ENCODE measurements around the gene NOD1. TPM values are rescaled to one million over a fixed set of nuclear protein-coding genes. Genes with fewer than 3 reads are reported as not detected.

NOD1 gene
- total and polyA plus RNA-seq, 2 of the 13 experiments (the other 11 are each of a cell fraction or from before 2014, with no cell fraction given), result 1.7 to 2.9 TPM

- FAIRE-seq, result no peak
Observed at GRCh38 chr7:30511494-30511893, 32.9 kb upstream of the NOD1 start.

GRCh38 chr7:30510124-30511075 is 31.8 kb upstream of the NOD1 start:
- in situ Hi-C loops (cut with HindIII; ENCODE audit: extremely low pct_ligation_motif_present, low pct_unique_long_range_greater_than_20kb), result no loop called here
- POLR2A ChIA-PET, result no interaction called here
- peak; percentile 50 for FAIRE-seq
- TF ChIP-seq MIXL1 (CRISPR knock-in tag; IDR thresholded peaks at IDR 0.05) (0 out of 2 replicates have a peak, but pooled peaks have one; percentile 37), NCOA5 (CRISPR knock-in tag; IDR thresholded peaks at IDR 0.05) (no peak), STAG1 (CRISPR knock-in tag; IDR thresholded peaks at IDR 0.05) (peak; percentile 68), SMC3 (IDR thresholded peaks at IDR 0.05; ENCODE audit: low read length) (peak; percentile 70), SMAD3 (CRISPR knock-in tag; IDR thresholded peaks at IDR 0.05) (no peak), PRMT3 (CRISPR knock-in tag; IDR thresholded peaks at IDR 0.05; ENCODE audit: borderline replicate concordance, low read depth) (no peak), ZKSCAN1 (IDR thresholded peaks at IDR 0.05; ENCODE audit: low read length) (0 out of 2 replicates have a peak, but pooled peaks have one; percentile 22)
- TF ChIP-seq, protein P1, sequence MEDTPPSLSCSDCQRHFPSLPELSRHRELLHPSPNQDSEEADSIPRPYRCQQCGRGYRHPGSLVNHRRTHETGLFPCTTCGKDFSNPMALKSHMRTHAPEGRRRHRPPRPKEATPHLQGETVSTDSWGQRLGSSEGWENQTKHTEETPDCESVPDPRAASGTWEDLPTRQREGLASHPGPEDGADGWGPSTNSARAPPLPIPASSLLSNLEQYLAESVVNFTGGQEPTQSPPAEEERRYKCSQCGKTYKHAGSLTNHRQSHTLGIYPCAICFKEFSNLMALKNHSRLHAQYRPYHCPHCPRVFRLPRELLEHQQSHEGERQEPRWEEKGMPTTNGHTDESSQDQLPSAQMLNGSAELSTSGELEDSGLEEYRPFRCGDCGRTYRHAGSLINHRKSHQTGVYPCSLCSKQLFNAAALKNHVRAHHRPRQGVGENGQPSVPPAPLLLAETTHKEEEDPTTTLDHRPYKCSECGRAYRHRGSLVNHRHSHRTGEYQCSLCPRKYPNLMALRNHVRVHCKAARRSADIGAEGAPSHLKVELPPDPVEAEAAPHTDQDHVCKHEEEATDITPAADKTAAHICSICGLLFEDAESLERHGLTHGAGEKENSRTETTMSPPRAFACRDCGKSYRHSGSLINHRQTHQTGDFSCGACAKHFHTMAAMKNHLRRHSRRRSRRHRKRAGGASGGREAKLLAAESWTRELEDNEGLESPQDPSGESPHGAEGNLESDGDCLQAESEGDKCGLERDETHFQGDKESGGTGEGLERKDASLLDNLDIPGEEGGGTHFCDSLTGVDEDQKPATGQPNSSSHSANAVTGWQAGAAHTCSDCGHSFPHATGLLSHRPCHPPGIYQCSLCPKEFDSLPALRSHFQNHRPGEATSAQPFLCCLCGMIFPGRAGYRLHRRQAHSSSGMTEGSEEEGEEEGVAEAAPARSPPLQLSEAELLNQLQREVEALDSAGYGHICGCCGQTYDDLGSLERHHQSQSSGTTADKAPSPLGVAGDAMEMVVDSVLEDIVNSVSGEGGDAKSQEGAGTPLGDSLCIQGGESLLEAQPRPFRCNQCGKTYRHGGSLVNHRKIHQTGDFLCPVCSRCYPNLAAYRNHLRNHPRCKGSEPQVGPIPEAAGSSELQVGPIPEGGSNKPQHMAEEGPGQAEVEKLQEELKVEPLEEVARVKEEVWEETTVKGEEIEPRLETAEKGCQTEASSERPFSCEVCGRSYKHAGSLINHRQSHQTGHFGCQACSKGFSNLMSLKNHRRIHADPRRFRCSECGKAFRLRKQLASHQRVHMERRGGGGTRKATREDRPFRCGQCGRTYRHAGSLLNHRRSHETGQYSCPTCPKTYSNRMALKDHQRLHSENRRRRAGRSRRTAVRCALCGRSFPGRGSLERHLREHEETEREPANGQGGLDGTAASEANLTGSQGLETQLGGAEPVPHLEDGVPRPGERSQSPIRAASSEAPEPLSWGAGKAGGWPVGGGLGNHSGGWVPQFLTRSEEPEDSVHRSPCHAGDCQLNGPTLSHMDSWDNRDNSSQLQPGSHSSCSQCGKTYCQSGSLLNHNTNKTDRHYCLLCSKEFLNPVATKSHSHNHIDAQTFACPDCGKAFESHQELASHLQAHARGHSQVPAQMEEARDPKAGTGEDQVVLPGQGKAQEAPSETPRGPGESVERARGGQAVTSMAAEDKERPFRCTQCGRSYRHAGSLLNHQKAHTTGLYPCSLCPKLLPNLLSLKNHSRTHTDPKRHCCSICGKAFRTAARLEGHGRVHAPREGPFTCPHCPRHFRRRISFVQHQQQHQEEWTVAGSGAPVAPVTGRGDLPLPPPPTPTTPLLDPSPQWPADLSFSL (CRISPR knock-in tag; IDR thresholded peaks at IDR 0.05), result peak; percentile 67; the same call in 1 of the 2 replicates

More at GRCh38 chr7:30511494-30511893, 32.9 kb upstream of the NOD1 start:
- BruUV-seq (replicated peaks), result no TSS peak
- Histone ChIP-seq H3K4me2 (ENCODE audit: low read depth, low read length) (no peak overlapping the region), H3K9ac (ENCODE audit: insufficient read depth, low read depth, low read length) (no peak overlapping the region), H4K20me1 (ENCODE audit: insufficient read depth, low read length) (no peaks in the 10 kb centered on the region), H3K9me3 (ENCODE audit: low read length) (no peaks in the 10 kb centered on the region), H3K4me1 (ENCODE audit: insufficient read depth, low read length) (no peaks in the 10 kb centered on the region), H3K4me3 (replicated peaks in 1 of 3; ENCODE audit: insufficient read depth in 1 of 3, low read depth in 2 of 3, low read length in 3 of 3) (no peak overlapping the region), H3K79me2 (ENCODE audit: insufficient read depth, low read length) (no peaks in the 10 kb centered on the region), H3K27me3 (ENCODE audit: control insufficient read depth in 1 of 2, insufficient read depth in 2 of 2, low read length in 2 of 2) (no peaks in the 10 kb centered on the region), H3K27ac (ENCODE audit: extremely low read length, insufficient read depth, low read length) (no peak overlapping the region), H3K36me3 (replicated peaks in 1 of 2; ENCODE audit: control insufficient read depth in 1 of 2, insufficient read depth in 2 of 2, low read length in 2 of 2) (no peaks in the 10 kb centered on the region), H2AFZ (ENCODE audit: low read length) (no peak overlapping the region)
- intact Hi-C loops (cut with micrococcal nuclease; ENCODE audit: unreplicated experiment) (no loop called here), in situ Hi-C loops (cut with HindIII; ENCODE audit: extremely low pct_ligation_motif_present, low pct_unique_long_range_greater_than_20kb) (no loop called here)
- no peak for TF ChIP-seq ZNF501 (CRISPR knock-in tag; IDR thresholded peaks at IDR 0.05)
- ATAC-seq, result no peak
- WGBS (ENCODE audit: low lambda C conversion rate), result 74% methylated on average over 2 of the region's 2 CpGs
- ChIA-PET CTCF (ENCODE audit: low intra/inter-chr PET ratio, low total read pairs) (interaction anchor here (3.8 kb wide), 1 partner anchor 53 kb away, joined by 29 read pairs; no protein-coding TSS in a partner anchor), POLR2A (no interaction called here)
- no peak for DNase-seq (ENCODE audit: low spot score)

More at GRCh38 chr7:30510124-30511075, 31.8 kb upstream of the NOD1 start:
- no peaks in the 10 kb centered on the region for H3K27me3 ChIP-seq (ENCODE audit: control insufficient read depth in 1 of 2, insufficient read depth in 2 of 2, low read length in 2 of 2)
- ATAC-seq (peak; percentile 73), DNase-seq (ENCODE audit: low spot score) (peak; percentile 42)
- H3K27ac ChIP-seq (ENCODE audit: extremely low read length, insufficient read depth, low read length), result no peak overlapping the region
- H3K36me3 ChIP-seq (replicated peaks in 1 of 2; ENCODE audit: control insufficient read depth in 1 of 2, insufficient read depth in 2 of 2, low read length in 2 of 2), result no peaks in the 10 kb centered on the region
- intact Hi-C loops (cut with micrococcal nuclease; ENCODE audit: unreplicated experiment), result no loop called here
- no peak overlapping the region for H3K9ac ChIP-seq (ENCODE audit: insufficient read depth, low read depth, low read length)
- no peak overlapping the region for H2AFZ ChIP-seq (ENCODE audit: low read length)
- peaks cover 6% of the 10 kb centered on the region for H3K4me1 ChIP-seq (ENCODE audit: insufficient read depth, low read length)
- no TSS peak for BruUV-seq (replicated peaks)
- CTCF ChIA-PET (ENCODE audit: low intra/inter-chr PET ratio, low total read pairs), result interaction anchor here (1.2 to 3.8 kb wide), 4 partner anchors 38 to 230 kb away, joined by 3 to 29 read pairs (median 6); no protein-coding TSS in a partner anchor
- WGBS (ENCODE audit: low lambda C conversion rate), result 67% methylated on average over 4 of the region's 4 CpGs
- no peaks in the 10 kb centered on the region for H3K9me3 ChIP-seq (ENCODE audit: low read length)
- no peak overlapping the region for H3K4me3 ChIP-seq (replicated peaks in 1 of 3; ENCODE audit: insufficient read depth in 1 of 3, low read depth in 2 of 3, low read length in 3 of 3)
- H3K4me2 ChIP-seq (ENCODE audit: low read depth, low read length), result no peak overlapping the region
- no peaks in the 10 kb centered on the region for H4K20me1 ChIP-seq (ENCODE audit: insufficient read depth, low read length)
- H3K79me2 ChIP-seq (ENCODE audit: insufficient read depth, low read length), result no peaks in the 10 kb centered on the region

Data from HepG2 (cell line).